Activated CD4-positive, alpha-beta T cell treated with anti-CD3 and anti-CD28 coated beads, Interleukin-2, amount 50 U/mL, for 48 hours (primary cell): Measurements from ENCODE around the gene RHCG.

ENCODE experiments used
- DNase-seq, 2 experiments: peaks; one replicate each; pipeline ENCODE4 v3.0.0-alpha.2; 2020

Gene RHCG

DNA sequence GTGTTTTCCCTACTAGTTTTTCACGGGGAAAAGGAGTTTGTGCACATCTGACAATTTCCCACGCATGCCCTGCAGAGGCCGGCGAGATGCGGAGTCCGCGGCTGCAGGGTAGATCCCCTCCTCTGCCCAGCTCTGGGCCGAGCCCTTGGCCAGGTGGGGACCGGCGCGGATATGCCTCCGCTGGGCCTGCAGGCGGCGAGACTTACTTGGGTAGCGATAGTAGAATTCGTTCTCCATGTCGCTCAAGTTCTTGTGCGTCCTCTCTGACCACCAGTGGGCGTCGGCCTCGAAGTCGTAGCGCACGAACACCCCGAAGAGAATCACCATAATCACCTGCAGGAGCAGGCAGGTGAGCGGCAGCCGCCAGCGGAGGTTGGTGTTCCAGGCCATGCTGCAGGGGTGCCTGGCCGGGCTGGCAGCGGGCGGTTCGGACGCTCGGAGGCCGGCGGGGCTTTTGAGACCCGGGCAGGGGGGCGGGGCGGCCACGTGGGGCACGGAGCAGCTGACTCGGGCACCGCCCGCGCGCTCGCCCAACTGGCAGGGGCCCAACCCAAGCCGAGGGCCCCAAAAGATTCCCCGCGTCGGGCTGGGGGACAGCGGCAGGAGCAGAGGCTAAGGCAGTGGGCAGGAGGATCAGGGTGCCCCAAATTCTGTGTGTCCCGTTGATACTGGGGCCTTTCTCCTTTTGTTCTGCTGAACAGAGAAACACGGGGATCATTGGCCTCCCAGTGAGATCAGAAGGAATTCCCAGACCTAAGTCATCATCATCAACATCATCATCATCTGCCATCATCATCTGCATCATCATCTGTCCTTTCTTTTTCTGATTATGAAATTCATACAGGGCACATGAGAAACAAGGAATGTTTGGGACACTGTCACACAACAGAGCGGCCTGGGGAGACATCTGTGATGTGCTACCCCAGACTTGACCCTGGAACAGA, at the start of gene RHCG:
Gene RHCG, minus strand, starts transcription at position 429 of the 944 bp plus-strand sequence. Its CDS starts 39 bp downstream, at position 390.
- peak; percentile 6 to 23 for DNase-seq

DNA sequence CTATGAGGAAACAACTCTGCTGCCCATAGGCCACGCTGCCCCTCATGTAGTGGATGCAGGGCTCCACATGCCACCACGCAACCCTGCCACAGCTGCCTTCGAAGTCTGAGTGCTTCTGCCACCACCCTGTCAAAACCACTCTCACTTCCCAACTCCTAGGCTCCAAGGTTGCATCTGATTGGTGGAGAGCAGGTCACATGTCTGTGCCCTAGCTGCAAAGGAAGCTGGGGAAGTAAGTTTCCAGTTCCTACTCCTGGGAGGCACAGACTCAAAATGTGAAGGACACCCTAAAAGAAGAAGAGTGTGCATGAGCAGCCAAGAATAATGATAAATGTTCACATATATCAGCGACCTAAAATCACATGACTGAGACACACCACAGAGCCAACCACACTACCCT, 47.0 kb upstream of the RHCG start:
- no peak for DNase-seq

DNA sequence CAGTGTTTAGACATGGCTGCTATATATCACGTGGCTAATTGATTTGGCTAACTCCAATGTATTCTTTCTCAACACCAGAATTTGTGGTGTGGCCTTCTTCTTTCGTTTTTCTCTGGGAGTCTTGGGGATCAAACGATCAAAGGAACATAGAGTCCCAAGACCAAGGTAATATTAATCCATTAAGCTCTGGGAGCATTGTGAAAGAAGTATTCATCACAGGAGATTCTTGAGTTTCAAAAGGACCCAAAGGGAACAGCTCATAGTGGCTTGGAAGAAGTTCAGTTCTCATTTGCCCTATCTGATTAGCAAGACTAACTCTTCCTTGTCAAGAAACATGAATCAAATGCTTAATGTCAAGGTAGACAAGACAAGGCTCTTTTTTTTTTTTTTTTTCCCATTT, 46.0 kb upstream of the RHCG start:
- DNase-seq: no peak

DNA sequence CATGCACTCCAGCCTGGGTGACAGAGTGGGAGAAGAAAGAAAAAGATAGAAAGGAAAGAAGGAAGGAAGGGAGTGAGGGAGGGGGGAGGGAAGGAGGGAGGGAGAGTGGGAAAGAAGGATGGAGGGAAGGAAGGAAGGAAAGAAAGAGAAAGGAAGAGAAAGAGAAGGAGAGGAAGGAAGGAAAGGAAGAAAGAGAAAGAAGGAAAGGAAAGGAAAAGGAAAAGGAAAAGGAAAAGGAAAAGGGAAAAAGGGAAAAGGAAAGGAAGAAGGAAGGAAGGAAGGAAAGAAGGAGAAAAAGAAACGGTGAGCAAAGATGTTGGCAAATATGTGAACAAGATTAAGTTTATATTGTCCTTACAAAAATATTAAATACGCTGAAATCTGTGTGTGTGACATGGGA, 42.6 kb upstream of the RHCG start:
- DNase-seq: no peak

DNA sequence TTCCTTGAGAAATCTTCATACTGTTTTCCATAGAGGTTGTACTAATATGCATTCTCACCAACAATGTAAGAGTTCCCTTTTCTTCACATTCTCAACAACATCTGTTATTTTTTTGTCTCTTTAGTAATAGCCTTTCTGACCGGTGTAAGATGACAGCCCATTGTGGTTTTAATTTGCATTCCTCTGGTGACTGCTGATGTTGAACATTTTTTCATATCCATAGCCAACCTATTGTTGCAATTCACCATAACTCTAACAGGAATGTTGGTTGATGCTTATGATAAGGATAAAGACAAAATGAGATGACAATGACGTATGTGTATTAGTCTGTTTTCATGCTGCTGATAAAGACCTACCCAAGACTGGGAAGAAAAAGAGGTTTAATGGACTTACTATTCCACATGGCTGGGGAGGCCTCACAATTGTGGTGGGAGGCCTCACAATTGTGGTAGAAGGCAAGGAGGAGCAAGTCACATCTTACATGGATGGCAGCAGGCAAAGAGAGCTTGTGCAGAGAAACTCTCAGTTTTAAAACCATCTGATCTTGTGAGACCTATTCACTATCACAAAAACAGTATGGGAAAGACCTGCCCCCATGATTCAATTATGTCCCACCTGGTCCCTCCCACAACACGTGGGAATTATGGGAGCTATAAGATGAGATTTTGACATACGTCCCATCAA, 37.6 kb upstream of the RHCG start:
- no peak for DNase-seq

DNA sequence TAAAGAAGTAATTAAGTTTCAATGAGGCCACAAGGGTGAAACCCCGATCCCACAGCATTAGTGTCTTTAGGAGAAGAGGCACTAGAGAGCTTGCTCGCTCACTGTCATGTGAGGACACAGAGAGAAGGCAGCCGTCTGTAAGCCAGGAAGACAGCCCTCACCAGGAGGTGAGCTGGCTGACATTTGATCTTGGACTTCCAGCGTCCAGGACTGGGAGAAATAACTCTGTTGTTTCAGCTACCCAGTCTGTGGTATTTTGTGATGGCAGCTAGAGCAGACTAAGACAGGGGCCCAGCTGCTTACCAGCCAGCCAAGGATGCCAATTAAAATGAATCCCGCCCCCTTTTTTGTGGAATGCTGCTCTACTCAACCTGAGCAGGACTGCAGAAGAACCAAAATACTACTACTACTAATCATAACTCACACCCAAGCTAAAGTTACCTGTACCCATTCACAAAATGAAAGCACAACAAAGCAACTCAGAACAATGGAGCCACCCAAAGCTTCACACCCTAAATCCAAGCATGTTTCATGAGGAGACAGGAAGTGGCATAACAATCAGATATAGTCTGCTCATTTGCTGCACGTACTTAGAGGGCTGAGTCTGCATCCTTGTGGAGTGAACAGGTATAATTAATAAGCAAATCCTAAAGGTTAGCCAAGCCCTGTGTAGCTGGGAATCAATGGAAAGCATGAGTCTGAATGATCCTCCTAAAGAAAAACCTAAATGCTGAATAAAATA, 35.6 kb upstream of the RHCG start:
- DNase-seq: no peak

DNA sequence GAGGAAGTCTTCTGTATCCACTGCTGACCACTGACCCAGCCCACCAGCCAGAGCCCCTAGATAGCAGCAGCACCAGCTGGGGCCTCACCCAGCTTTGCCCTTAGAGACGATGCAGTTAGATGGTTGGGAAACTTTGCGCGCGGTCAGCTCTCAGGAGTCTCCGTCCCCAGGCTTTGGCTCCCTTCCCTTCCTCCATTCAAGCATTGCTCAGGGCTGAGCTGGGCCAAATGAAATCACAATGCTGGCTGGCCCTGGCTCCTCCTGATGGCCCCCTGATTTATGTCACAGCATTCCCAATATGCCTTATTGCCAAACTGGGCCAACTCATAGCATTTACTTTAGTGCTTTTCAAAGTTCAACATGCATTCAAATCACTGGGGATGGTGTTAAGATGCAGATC, 34.6 kb upstream of the RHCG start:
- DNase-seq: no peak

DNA sequence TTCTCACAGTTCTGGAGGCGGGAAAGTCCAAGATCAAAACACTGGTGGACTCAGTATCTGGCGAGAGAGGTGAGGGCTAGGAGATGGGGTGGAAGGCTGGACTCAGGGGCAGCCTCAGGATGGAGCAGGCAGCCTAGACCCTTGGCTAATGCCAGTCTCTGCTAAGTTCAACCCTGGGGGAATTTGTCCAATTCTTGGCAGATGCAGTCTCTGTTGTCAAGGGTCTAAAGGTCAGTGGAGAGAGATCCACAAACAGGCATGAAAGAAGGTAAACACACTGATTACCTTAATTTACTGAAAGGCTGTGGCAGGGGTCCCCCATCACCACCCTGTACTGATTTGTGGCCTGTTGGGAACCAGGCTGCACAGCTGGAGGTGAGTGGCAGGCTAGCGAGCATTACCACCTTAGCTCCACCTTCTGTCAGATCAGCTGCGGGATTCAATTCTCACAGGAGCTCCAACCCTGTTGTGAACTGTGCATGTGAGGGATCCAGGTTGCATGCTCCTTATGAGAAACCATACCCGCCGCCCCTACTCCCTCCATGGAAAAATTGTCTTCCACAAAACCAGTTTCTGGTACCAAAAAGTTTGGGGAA, 32.5 kb upstream of the RHCG start:
- no peak for DNase-seq

DNA sequence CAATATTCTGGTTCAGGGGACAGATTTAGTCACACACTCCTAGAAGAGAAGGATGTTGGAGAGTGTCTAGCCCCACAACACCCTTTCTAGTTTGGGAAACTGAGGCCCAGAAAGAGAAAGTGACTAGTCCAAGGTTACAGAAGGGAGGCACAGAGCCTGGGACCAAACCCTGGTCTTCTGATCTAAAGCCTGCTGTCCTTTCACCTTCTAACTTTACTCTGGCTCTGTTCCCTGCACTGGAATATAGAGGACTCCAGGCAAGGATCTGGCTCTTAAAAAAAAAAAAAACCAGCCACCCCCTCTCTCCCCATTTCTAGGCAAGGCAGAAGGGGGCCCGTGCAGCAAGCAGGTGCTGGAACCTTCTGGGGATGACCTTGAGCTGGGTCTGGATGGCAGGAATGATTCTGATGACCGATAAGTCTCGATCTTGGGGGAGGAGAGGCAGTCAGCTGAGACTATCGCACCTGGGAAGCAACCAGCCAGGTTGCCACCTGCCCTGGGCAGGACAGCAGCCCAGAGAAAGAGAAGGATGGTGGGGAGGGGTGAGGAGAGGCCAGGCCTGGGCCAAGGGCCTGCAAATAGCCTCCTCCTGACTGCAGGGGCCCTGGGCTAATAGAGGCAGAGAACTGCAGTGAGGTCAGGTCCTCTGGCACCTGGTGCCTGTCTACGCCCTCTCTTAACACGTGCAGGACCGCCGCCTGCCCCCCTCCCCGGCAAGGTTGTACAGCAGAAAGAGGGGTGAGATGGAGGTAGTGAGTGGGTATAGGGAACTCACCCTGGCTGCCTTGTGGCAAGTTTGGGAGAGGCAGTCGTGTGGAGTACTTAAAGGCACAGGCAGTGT, 30.4 kb upstream of the RHCG start:
- DNase-seq: no peak

DNA sequence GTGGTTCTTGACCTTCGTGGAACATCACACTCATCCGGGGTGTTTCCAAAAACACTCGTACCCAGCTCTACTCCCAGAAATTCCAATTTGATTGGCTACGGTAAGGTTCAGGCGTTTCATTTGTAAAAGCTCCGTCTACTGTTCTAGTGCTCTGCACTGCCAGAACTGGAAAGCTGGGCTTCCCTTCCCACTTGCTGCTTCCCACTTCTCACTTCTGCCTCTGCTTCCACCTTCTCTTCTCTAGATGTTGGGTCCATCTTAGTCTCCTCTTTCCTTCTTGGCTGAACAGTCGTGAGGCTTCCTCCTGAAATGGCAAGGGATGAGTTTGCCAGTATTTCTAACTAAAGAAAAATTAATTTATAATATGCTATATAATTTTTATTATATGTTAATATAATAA, 29.8 kb upstream of the RHCG start:
- DNase-seq: no peak

DNA sequence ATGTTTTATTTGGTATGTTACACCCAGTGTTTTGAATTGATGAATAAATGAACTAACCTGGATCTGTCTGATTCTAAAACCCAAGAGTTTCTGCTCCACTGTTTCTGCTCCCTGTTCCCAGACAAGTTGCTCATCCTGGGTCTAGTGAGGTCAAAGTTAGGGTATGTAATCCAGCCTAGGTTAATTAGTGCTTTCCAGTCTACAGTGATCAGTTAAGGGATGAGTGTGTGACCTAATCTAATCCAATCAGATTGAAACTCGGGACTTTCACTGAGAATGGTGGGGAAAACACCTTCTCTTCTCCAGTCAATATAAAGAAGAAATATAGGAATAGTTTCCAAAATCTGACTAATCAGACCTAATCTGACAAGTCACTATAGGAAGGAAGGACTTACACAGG, 27.8 kb upstream of the RHCG start:
- DNase-seq: no peak

DNA sequence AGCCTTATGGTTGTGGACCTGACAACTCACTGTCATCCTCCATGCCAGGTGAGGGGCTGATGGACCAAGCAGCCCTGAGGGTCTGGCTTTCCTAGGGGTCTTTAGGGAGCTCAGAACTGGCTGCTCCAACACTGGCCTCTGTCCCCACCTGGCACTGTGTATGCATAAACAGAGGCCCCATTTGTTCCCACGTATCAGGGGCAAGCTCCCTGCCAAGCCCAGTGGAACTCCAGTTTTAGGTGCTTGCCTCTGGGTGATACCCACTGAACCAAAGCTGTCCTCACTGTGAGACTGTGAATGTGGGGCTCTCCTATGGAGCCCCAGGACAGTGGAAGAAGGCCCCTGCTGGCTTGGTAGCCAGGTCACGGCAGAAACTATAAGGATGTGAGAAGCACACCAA, 26.7 kb upstream of the RHCG start:
- DNase-seq: no peak

DNA sequence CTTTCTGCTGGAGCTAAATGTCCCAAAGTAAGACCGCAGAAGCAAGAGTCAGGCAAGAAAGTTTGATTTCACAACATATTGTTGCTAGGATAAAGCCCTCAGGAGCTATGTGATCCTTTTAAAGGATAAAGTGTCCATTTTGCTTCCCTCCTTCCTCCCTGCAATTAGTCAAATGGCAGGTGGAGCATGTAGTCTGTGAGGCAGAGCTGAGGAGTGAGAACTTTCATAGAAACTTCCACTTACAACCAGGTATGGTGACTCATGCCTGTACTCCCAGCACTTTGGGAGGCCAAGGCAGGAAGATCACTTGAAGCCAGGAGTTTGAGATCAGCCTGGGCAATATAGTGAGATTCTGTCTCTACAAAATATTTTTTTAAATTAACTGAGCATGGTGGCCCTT, 25.2 kb upstream of the RHCG start:
- no peak for DNase-seq

DNA sequence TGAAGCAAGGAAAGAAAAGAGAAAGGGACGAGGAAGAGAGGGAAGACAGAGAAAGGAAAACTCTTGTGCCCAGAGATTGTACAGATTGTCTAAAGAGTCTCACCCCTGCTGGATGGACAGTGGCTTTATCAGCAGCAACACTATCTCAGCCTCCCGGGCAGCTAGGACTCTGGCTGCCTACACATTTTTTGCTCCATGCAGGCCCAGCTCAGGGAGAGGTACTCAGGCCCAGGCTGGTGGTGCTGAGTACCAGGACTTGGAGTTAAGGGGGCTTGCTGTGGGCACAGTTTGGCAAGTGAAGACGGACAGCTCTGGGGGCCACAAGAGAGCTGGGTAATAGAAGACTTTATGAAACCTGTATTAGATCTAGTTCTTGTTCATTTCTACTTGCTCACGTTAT, 19.1 kb upstream of the RHCG start:
- DNase-seq: no peak

DNA sequence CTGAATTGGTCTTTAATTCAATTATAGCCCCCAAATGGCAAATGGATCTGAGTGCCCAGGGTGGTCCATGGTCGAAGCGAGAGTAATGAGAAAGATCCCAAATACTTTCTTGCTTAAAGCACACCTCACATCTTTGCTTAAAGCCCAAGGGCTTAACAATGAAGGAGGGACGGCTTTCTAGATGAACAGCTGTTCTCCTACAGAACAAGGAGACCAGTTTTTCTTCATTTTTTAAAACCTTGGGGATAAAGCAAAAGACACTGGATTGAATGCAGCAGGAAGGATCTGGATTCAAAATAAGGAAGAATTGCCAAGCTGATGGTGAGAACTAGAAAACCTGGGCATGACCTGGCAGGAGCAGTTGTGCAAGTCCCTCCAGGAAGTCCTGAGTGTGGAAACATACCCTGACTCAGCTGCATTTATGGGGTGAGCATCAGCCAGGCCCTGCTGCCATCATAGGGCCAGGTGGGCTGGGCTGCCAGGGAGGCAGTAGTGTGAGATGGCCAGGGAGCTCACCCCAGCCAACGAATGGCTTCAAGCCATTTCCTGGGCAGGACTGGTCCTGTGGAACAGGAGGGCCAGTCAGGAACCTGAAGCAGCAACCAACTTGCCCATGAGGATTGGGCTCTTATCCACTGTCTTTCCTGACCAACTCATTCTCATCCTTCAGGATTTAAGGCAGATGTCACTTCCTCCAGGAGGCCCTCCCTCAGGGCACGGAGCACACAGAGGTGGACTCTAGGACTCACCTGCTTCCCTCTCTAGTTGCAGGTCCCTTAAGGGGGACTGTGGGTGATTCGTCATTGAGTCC, 18.4 kb upstream of the RHCG start:
- no peak for DNase-seq

DNA sequence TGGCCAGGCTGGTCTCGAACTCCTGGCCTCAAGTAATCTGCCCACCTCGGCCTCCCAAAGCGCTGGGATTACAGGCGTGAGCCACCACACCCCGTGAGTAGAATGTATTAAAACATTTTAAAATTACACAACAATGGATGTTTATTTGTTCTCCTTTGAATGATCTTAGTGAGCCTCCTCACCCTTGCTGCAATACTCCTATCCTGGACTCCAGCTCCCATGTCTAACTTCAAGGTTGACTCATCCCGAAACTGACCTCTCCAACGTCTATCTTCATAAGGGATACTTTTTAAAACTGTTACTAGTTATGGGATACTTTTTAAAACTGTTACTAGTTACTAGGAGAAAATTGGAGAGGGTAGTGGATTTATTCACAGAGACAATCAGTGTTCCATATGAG, 17.8 kb upstream of the RHCG start:
- DNase-seq: no peak

DNA sequence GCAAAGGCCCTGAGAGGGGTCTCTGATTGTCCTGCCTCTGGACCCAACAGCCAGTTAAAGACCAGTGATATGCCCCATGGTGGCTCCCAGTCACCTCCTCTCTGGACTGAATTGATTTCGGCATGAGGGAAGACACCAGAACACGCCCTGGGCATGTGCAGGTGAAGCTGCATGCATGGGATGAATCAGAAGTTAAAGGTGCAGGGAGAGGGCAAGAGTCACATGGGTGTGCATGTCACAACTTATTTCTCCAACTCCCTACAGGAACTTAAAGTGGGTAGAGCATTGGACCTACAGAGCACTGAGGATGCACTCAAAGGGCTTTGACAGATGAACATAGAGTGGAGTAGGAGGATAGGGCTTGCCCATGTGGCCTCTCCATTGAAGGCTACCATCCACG, 16.9 kb upstream of the RHCG start:
- DNase-seq: no peak

DNA sequence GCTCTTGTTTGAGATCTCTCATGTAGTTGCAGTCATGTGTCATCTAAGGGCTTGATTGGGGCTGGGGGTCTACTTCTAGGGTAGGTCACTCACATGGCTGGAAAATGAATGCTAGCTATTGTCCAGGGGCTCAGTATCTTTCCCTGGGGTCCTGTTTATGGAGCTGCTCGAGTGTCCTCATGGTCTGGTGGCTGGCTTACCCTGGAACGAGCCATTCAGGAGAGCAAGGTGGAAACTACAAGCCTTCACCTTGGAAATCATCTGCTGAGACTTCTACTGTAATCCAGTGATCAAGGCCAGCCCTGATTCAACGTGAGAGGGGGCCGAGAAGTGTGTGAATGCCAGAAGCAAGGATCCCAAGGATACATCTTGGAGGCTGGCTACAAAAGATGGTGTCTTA, 16.2 kb upstream of the RHCG start:
- no peak for DNase-seq

DNA sequence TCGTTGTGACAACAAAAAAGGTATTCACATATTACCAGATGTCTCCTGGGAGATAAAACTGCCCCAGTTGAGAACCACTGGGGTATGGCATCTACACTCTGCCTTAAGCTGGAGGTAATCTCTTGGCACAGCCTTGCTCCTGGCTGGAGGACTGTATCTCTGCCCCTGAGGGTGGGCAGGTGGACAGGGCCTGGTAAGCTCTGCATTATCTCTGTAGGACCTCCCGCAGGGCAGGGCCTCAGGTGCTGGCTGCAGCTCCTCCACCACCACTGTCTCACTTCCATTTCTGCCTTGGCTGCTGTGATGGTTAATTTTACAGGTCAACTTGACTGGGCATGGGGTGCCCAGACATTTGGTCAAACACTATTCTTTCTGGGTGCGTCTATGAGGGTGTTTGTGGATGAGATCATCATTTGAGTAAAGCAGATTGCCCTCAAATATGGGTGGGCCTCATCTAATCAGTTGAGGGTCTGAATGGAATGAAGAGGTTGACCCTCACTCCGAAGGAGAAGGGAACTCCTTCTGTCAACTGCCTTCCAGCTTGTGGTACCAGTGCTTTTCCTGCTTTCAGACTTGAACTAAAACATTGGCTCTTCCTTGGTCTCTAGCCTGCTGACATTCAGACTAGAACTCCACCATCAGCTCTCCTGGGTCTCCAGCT, 9.8 kb upstream of the RHCG start:
- DNase-seq: no peak

DNA sequence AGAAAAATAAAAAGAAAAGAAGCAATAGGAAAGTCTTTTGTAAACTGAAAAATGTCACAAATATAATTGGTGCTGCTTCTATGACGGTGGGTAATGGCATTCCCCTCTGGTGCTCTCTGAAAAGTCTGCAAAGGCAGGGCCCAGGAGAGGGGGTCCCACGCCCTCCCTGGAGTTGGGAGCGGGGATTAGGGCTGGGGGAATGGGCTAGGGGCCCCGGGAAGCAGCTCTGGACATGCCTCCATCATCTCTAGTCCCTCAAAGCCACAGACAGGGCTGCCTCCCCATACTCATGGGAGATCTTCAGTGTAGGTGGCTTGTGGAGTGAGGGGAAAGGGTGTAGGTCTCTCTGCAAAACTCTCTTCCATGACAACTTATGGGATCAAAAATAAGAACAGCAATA, 7.8 kb upstream of the RHCG start:
- DNase-seq: no peak
